ENCODE results near the gene CELA3B.
A peak's percentile ranks its signal among the peaks of the same experiment; 100 is the strongest.
"Not testable (repeated sequence)": the region's sequence is repeated elsewhere in the genome, so short reads cannot be mapped to it uniquely, and the experiment has no call there.

CELA3B gene

GRCh38 chr1:22014575-22015206, 37.9 kb downstream of the CELA3B start:
- H2AFZ ChIP-seq (ENCODE audit: low read length) = not testable (repeated sequence)

GRCh38 chr1:22018583-22019559, 42.0 kb downstream of the CELA3B start:
- no peak for DNase-seq (ENCODE audit: low spot score)
- no peak overlapping the region for H3K9ac ChIP-seq (ENCODE audit: low read depth, low read length, poor library complexity)
- H2BK15ac ChIP-seq (ENCODE audit: low read length) = no peak overlapping the region
- WGBS, 2 donors (ENCODE audit: extremely low coverage in 2 of 2, insufficient read length in 2 of 2, insufficient replicate concordance in 1 of 2) = no CpG with 5 or more reads among the region's 10 CpGs
- H3K18ac ChIP-seq (ENCODE audit: low read length) = no peak overlapping the region
- H3K4me1 ChIP-seq (ENCODE audit: control insufficient read depth in 2 of 2, insufficient read depth in 1 of 2, low read depth in 1 of 2, low read length in 2 of 2) = peaks cover 0 to 3% of the 10 kb centered on the region in 2 donors
- H3K79me1 ChIP-seq (ENCODE audit: low read depth, low read length) = no peaks in the 10 kb centered on the region
- no peak overlapping the region for H3K4me2 ChIP-seq (ENCODE audit: insufficient read depth, low read length, poor library complexity, severe bottlenecking)
- peak overlapping the region; percentile 7 for H2AFZ ChIP-seq (ENCODE audit: low read length)
- H3K14ac ChIP-seq (ENCODE audit: low read length) = no peak overlapping the region
- H2BK5ac ChIP-seq (ENCODE audit: low read length) = no peak overlapping the region
- H4K91ac ChIP-seq (ENCODE audit: low read depth, low read length, poor library complexity) = no peak overlapping the region
- no peak overlapping the region for H2BK12ac ChIP-seq (ENCODE audit: low read length)
- H3K27ac ChIP-seq (replicated peaks; ENCODE audit: low read length) = no peak overlapping the region
- H2BK120ac ChIP-seq (ENCODE audit: low read depth, low read length) = no peak overlapping the region
- H3K27me3 ChIP-seq (ENCODE audit: control insufficient read depth in 3 of 3, insufficient read depth in 3 of 3, low read depth in 1 of 3, low read length in 3 of 3) = no peaks in the 10 kb centered on the region
- H3K4ac ChIP-seq (ENCODE audit: low read length) = no peak overlapping the region
- H3K23ac ChIP-seq (ENCODE audit: low read depth, low read length, poor library complexity) = no peak overlapping the region
- no peak overlapping the region for H2AK5ac ChIP-seq (ENCODE audit: low read depth, low read length)
- H3K9me3 ChIP-seq (replicated peaks in 1 of 2; ENCODE audit: control insufficient read depth in 2 of 2, insufficient read depth in 1 of 2, low read depth in 1 of 2, low read length in 2 of 2) = no peaks in the 10 kb centered on the region
- H3K4me3 ChIP-seq (ENCODE audit: low read length in 2 of 2) = no peak overlapping the region
- no peaks in the 10 kb centered on the region for H3K36me3 ChIP-seq (replicated peaks in 1 of 2; ENCODE audit: control insufficient read depth in 2 of 2, insufficient read depth in 2 of 2, low read length in 2 of 2)
- H4K8ac ChIP-seq (ENCODE audit: low read depth, low read length) = no peak overlapping the region

More at GRCh38 chr1:22014575-22015206, 37.9 kb downstream of the CELA3B start:
- H3K4me2 ChIP-seq (ENCODE audit: insufficient read depth, low read length, poor library complexity, severe bottlenecking); H3K4ac ChIP-seq (ENCODE audit: low read length); H3K27me3 ChIP-seq (ENCODE audit: control insufficient read depth in 3 of 3, insufficient read depth in 3 of 3, low read depth in 1 of 3, low read length in 3 of 3); H2BK120ac ChIP-seq (ENCODE audit: low read depth, low read length); H2AK5ac ChIP-seq (ENCODE audit: low read depth, low read length); DNase-seq (ENCODE audit: low spot score); H3K36me3 ChIP-seq (replicated peaks in 1 of 2; ENCODE audit: control insufficient read depth in 2 of 2, insufficient read depth in 2 of 2, low read length in 2 of 2); H3K9me3 ChIP-seq (replicated peaks in 1 of 2; ENCODE audit: control insufficient read depth in 2 of 2, insufficient read depth in 1 of 2, low read depth in 1 of 2, low read length in 2 of 2); H3K23ac ChIP-seq (ENCODE audit: low read depth, low read length, poor library complexity); H3K14ac ChIP-seq (ENCODE audit: low read length); H4K8ac ChIP-seq (ENCODE audit: low read depth, low read length); H2BK12ac ChIP-seq (ENCODE audit: low read length); H3K4me3 ChIP-seq (ENCODE audit: low read length in 2 of 2); H3K79me1 ChIP-seq (ENCODE audit: low read depth, low read length); H3K27ac ChIP-seq (replicated peaks; ENCODE audit: low read length); H3K9ac ChIP-seq (ENCODE audit: low read depth, low read length, poor library complexity); H3K4me1 ChIP-seq (ENCODE audit: control insufficient read depth in 2 of 2, insufficient read depth in 1 of 2, low read depth in 1 of 2, low read length in 2 of 2); H4K91ac ChIP-seq (ENCODE audit: low read depth, low read length, poor library complexity); H2BK15ac ChIP-seq (ENCODE audit: low read length); H3K18ac ChIP-seq (ENCODE audit: low read length); H2BK5ac ChIP-seq (ENCODE audit: low read length): not testable (repeated sequence)
- WGBS, 2 donors (ENCODE audit: extremely low coverage in 2 of 2, insufficient read length in 2 of 2, insufficient replicate concordance in 1 of 2) = no CpG with 5 or more reads among the region's 13 CpGs

- Histone ChIP-seq H3K36me3 (replicated peaks in 1 of 2; ENCODE audit: control insufficient read depth in 2 of 2, insufficient read depth in 2 of 2, low read length in 2 of 2) (no peaks in the 10 kb centered on the region), H3K9ac (ENCODE audit: low read depth, low read length, poor library complexity) (no peak overlapping the region), H3K27ac (replicated peaks; ENCODE audit: low read length) (no peak overlapping the region), H3K4me3 (ENCODE audit: low read length in 2 of 2) (no peak overlapping the region), H3K14ac (ENCODE audit: low read length) (no peak overlapping the region), H2BK15ac (ENCODE audit: low read length) (no peak overlapping the region), H2BK5ac (ENCODE audit: low read length) (no peak overlapping the region), H2BK120ac (ENCODE audit: low read depth, low read length) (no peak overlapping the region), H3K79me1 (ENCODE audit: low read depth, low read length) (no peaks in the 10 kb centered on the region), H3K9me3 (replicated peaks in 1 of 2; ENCODE audit: control insufficient read depth in 2 of 2, insufficient read depth in 1 of 2, low read depth in 1 of 2, low read length in 2 of 2) (no peaks in the 10 kb centered on the region), H3K23ac (ENCODE audit: low read depth, low read length, poor library complexity) (no peak overlapping the region), H3K27me3 (ENCODE audit: control insufficient read depth in 3 of 3, insufficient read depth in 3 of 3, low read depth in 1 of 3, low read length in 3 of 3) (no peaks in the 10 kb centered on the region), H2AFZ (ENCODE audit: low read length) (no peak overlapping the region), H3K4me1 (ENCODE audit: control insufficient read depth in 2 of 2, insufficient read depth in 1 of 2, low read depth in 1 of 2, low read length in 2 of 2) (peaks cover 6 to 7% of the 10 kb centered on the region in 2 donors), H3K4ac (ENCODE audit: low read length) (no peak overlapping the region), H2BK12ac (ENCODE audit: low read length) (no peak overlapping the region), H3K4me2 (ENCODE audit: insufficient read depth, low read length, poor library complexity, severe bottlenecking) (no peak overlapping the region), H4K8ac (ENCODE audit: low read depth, low read length) (no peak overlapping the region), H4K91ac (ENCODE audit: low read depth, low read length, poor library complexity) (no peak overlapping the region), H3K18ac (ENCODE audit: low read length) (no peak overlapping the region), H2AK5ac (ENCODE audit: low read depth, low read length) (no peak overlapping the region)
- no peak for DNase-seq (ENCODE audit: low spot score)
- whole genome bisulfite sequencing, 2 donors (ENCODE audit: extremely low coverage in 2 of 2, insufficient read length in 2 of 2, insufficient replicate concordance in 1 of 2) = no CpG with 5 or more reads among the region's 6 CpGs
These were observed 44.2 kb downstream of the CELA3B start for GRCh38 chr1:22021061-22021460.

Measured in neuronal stem cell (in vitro differentiated cells).